ENCODE data around the gene ADGRG1. TPM values are rescaled to one million over a fixed set of nuclear protein-coding genes. Genes with fewer than 3 reads are reported as not detected.

Gene ADGRG1
- total and polyA plus RNA-seq, 2 experiments from 2014 or later: 45.9 to 58.0 TPM

GRCh38 chr16:57658130-57658877 is 29.9 kb downstream of the ADGRG1 start:
- Histone ChIP-seq H3K4me2 (no peak overlapping the region), H3K9me2 (replicated peaks; ENCODE audit: insufficient read depth) (no peaks in the 10 kb centered on the region), H4K20me1 (ENCODE audit: insufficient read depth, poor library complexity, severe bottlenecking) (no peaks in the 10 kb centered on the region), H3K9me3 (ENCODE audit: low read depth) (no peaks in the 10 kb centered on the region), H3K79me2 (no peaks in the 10 kb centered on the region), H3K27ac (no peak overlapping the region), H2AFZ (no peak overlapping the region), H3K4me1 (ENCODE audit: insufficient read depth) (no peaks in the 10 kb centered on the region), H3K27me3 (no peaks in the 10 kb centered on the region), H3K36me3 (replicated peaks; ENCODE audit: insufficient read depth, low read depth) (no peaks in the 10 kb centered on the region), H3K4me3 (no peak overlapping the region)
- no peak for DNase-seq (ENCODE audit: low spot score)
- WGBS (ENCODE audit: low lambda C conversion rate, missing lambda C conversion rate): 92% methylated on average over 10 of the region's 10 CpGs
- no peak for TF ChIP-seq CTCF (IDR thresholded peaks at IDR 0.05; ENCODE audit: poor library complexity)
- TF ChIP-seq EZH2 (IDR thresholded peaks at IDR 0.05; ENCODE audit: borderline replicate concordance): no peak
- no peak for TF ChIP-seq EZH2phosphoT487 (IDR thresholded peaks at IDR 0.05; ENCODE audit: low read depth, severe bottlenecking, unreplicated experiment)

GRCh38 chr16:57658878-57659674 is 30.6 kb downstream of the ADGRG1 start:
- no peak for TF ChIP-seq CTCF (IDR thresholded peaks at IDR 0.05; ENCODE audit: poor library complexity)
- no peak for TF ChIP-seq EZH2phosphoT487 (IDR thresholded peaks at IDR 0.05; ENCODE audit: low read depth, severe bottlenecking, unreplicated experiment)
- no peak for TF ChIP-seq EZH2 (IDR thresholded peaks at IDR 0.05; ENCODE audit: borderline replicate concordance)
- H3K4me2 ChIP-seq: no peak overlapping the region
- H3K27me3 ChIP-seq: no peaks in the 10 kb centered on the region
- H3K9me3 ChIP-seq (ENCODE audit: low read depth): no peaks in the 10 kb centered on the region
- no peaks in the 10 kb centered on the region for H3K4me1 ChIP-seq (ENCODE audit: insufficient read depth)
- H3K9me2 ChIP-seq (replicated peaks; ENCODE audit: insufficient read depth): no peaks in the 10 kb centered on the region
- 86% methylated on average over 19 of the region's 19 CpGs for WGBS (ENCODE audit: low lambda C conversion rate, missing lambda C conversion rate)
- no peak overlapping the region for H3K27ac ChIP-seq
- H2AFZ ChIP-seq: no peak overlapping the region
- H4K20me1 ChIP-seq (ENCODE audit: insufficient read depth, poor library complexity, severe bottlenecking): no peaks in the 10 kb centered on the region
- no peaks in the 10 kb centered on the region for H3K79me2 ChIP-seq
- H3K36me3 ChIP-seq (replicated peaks; ENCODE audit: insufficient read depth, low read depth): no peaks in the 10 kb centered on the region
- no peak for DNase-seq (ENCODE audit: low spot score)
- no peak overlapping the region for H3K4me3 ChIP-seq

GRCh38 chr16:57660715-57661463 is 32.5 kb downstream of the ADGRG1 start:
- Histone ChIP-seq H4K20me1 (ENCODE audit: insufficient read depth, poor library complexity, severe bottlenecking) (no peaks in the 10 kb centered on the region), H3K27me3 (no peaks in the 10 kb centered on the region), H2AFZ (no peak overlapping the region), H3K4me2 (no peak overlapping the region), H3K4me1 (ENCODE audit: insufficient read depth) (no peaks in the 10 kb centered on the region), H3K4me3 (no peak overlapping the region), H3K79me2 (no peaks in the 10 kb centered on the region), H3K9me3 (ENCODE audit: low read depth) (no peaks in the 10 kb centered on the region), H3K9me2 (replicated peaks; ENCODE audit: insufficient read depth) (no peaks in the 10 kb centered on the region), H3K27ac (no peak overlapping the region), H3K36me3 (replicated peaks; ENCODE audit: insufficient read depth, low read depth) (no peaks in the 10 kb centered on the region)
- no peak for DNase-seq (ENCODE audit: low spot score)
- WGBS (ENCODE audit: low lambda C conversion rate, missing lambda C conversion rate): 96% methylated on average over 11 of the region's 11 CpGs
- TF ChIP-seq EZH2 (IDR thresholded peaks at IDR 0.05; ENCODE audit: borderline replicate concordance): no peak
- TF ChIP-seq EZH2phosphoT487 (IDR thresholded peaks at IDR 0.05; ENCODE audit: low read depth, severe bottlenecking, unreplicated experiment): no peak
